HCT116 (cell line): ENCODE results near the gene PAX5. TPM values are rescaled to one million over a fixed set of nuclear protein-coding genes. Genes with fewer than 3 reads are reported as not detected.
"Not testable (repeated sequence)": the region's sequence is repeated elsewhere in the genome, so short reads cannot be mapped to it uniquely, and the experiment has no call there.

Experiments used
- ATAC-seq: fragments of 200-7000 bp; cut with Tn5 transposase; 2 replicates; pipeline ENCODE4 v1.9.1; 2020; ENCODE audit warnings: mild to moderate bottlenecking, moderate library complexity
- BruUV-seq: library from RNA; stranded (reverse); fragments of 400-500 nt; replicated peaks from 2 replicates; lab custom pipeline; 2021; lab: Mats Ljungman, UMichigan
- CTCF ChIA-PET: fragments of 300-600 bp; sonication (Branson Sonifier 250); formaldehyde crosslinking; loops from one replicate; lab custom pipeline; 2021; ENCODE audit warnings: antibody characterized with exemption; lab: Charles Lee
- POLR2A ChIA-PET: fragments of 300-600, 350-600 bp; sonication (Branson Sonifier 250); formaldehyde crosslinking; loops from one replicate; lab custom pipeline; 2021; ENCODE audit warnings: antibody characterized with exemption; lab: Charles Lee
- RAD21 ChIA-PET, 2 experiments: fragments of 300-600 bp; sonication (Branson Sonifier 250); formaldehyde crosslinking; loops; one replicate each; lab custom pipeline; 2023; ENCODE audit warnings: low total read pairs in 2 of 2; ENCODE audit not compliant: uncharacterized antibody in 2 of 2, unreplicated experiment in 2 of 2, low non-redundant PET in 1 of 2; lab: Charles Lee
- DNase-seq: peaks from one replicate; pipeline ENCODE4 v3.0.0-alpha.2; 2010; ENCODE audit warnings: low read depth, low spot score
- H2AFZ ChIP-seq: fragments of 200-600 bp; shearing (Covaris generic), sonication (generic); 2 replicates; pipeline ENCODE4 v1.6.1; 2017; ENCODE audit warnings: low read depth, mixed run types, mixed read lengths, antibody characterized with exemption, low read length; ENCODE audit not compliant: poor library complexity, severe bottlenecking
- H3K27ac ChIP-seq: 2 replicates; pipeline ENCODE4 v1.5.1; 2012; ENCODE audit warnings: low read depth, low read length
- H3K27me3 ChIP-seq: fragments of 200-600 bp; sonication (generic); 2 replicates; pipeline ENCODE4 v1.6.1; 2016; ENCODE audit warnings: mixed run types, low read length, mixed read lengths; ENCODE audit not compliant: insufficient read depth
- H3K36me3 ChIP-seq, 2 experiments: fragments of 200-500 bp in 1 of 2; fragments of 200-600 bp in 1 of 2; sonication (Bioruptor generic) in 1 of 2; sonication (generic) in 1 of 2; 2 replicates each; pipeline versions ENCODE4 v1.5.1 to v1.6.1; 2014 to 2016; ENCODE audit warnings: low read length in 2 of 2, inconsistent platforms in 1 of 2, mixed read lengths in 1 of 2, mixed run types in 1 of 2; ENCODE audit not compliant: insufficient read depth in 2 of 2, control insufficient read depth in 1 of 2
- H3K4me1 ChIP-seq, 2 experiments: fragments of 200-600 bp in 1 of 2; sonication (generic) in 1 of 2; 2 replicates each; pipeline versions ENCODE4 v1.5.1 to v1.6.1; 2012 to 2017; ENCODE audit warnings: low read length in 2 of 2, inconsistent platforms in 1 of 2, mild to moderate bottlenecking in 1 of 2, mixed read lengths in 1 of 2, mixed run types in 1 of 2, moderate library complexity in 1 of 2; ENCODE audit not compliant: insufficient read depth in 2 of 2, control insufficient read depth in 1 of 2
- H3K4me2 ChIP-seq: fragments of 200-600 bp; sonication (generic); 2 replicates; pipeline ENCODE4 v1.6.1; 2017; ENCODE audit warnings: mixed run types, low read length, mixed read lengths
- H3K4me3 ChIP-seq, 2 experiments: fragments of 200-600 bp in 1 of 2; sonication (generic) in 1 of 2; replicated peaks in 1 of 2; 2 replicates each; pipeline ENCODE4 v1.5.1; 2011 to 2016; ENCODE audit warnings: low read length in 2 of 2, control low read depth in 1 of 2, low read depth in 1 of 2, mild to moderate bottlenecking in 1 of 2, mixed read lengths in 1 of 2, mixed run types in 1 of 2
- H3K79me2 ChIP-seq: fragments of 200-600 bp; sonication (generic); 2 replicates; pipeline ENCODE4 v1.6.1; 2017; ENCODE audit warnings: mild to moderate bottlenecking, mixed run types, low read length, moderate library complexity, mixed read lengths; ENCODE audit not compliant: insufficient read depth
- H3K9ac ChIP-seq: fragments of 200-600 bp; sonication (generic); 2 replicates; pipeline ENCODE4 v1.6.1; 2016; ENCODE audit warnings: low read length, mixed read lengths
- H3K9me2 ChIP-seq: fragments of 200-600 bp; sonication (generic), shearing (Covaris generic); 2 replicates; pipeline ENCODE4 v1.6.1; 2017; ENCODE audit warnings: mixed run types, mild to moderate bottlenecking, moderate library complexity; ENCODE audit not compliant: insufficient read depth
- H3K9me3 ChIP-seq, 2 experiments: fragments of 200-500 bp in 1 of 2; fragments of 200-600 bp in 1 of 2; sonication (Bioruptor generic) in 1 of 2; sonication (generic) in 1 of 2; 2 replicates each; pipeline ENCODE4 v1.6.1; 2014 to 2017; ENCODE audit warnings: low read length in 2 of 2, mixed read lengths in 2 of 2, inconsistent platforms in 1 of 2, low read depth in 1 of 2, mild to moderate bottlenecking in 1 of 2, mixed run types in 1 of 2, moderate library complexity in 1 of 2; ENCODE audit not compliant: control insufficient read depth in 1 of 2, insufficient read depth in 1 of 2
- H4K20me1 ChIP-seq: fragments of 200-600 bp; sonication (generic), shearing (Covaris generic); 2 replicates; pipeline ENCODE4 v1.6.1; 2017; ENCODE audit warnings: mixed run types, mild to moderate bottlenecking, moderate library complexity; ENCODE audit not compliant: insufficient read depth
- ATF3 ChIP-seq: IDR thresholded peaks from 2 replicates; pipeline ENCODE4 v1.6.1; 2012
- CEBPB ChIP-seq: IDR thresholded peaks from 2 replicates; pipeline ENCODE4 v1.6.1; 2012; ENCODE audit warnings: low read depth
- EGR1 ChIP-seq: IDR thresholded peaks from 2 replicates; pipeline ENCODE4 v1.6.1; 2012; ENCODE audit warnings: low read depth
- ELF1 ChIP-seq: IDR thresholded peaks from 2 replicates; pipeline ENCODE4 v1.6.1; 2012; ENCODE audit warnings: low read depth, borderline replicate concordance
- EZH2phosphoT487 ChIP-seq: fragments of 200-600 bp; IDR thresholded peaks from 2 replicates; pipeline ENCODE4 v1.6.1; 2018; ENCODE audit warnings: antibody characterized with exemption, borderline replicate concordance
- JUND ChIP-seq: IDR thresholded peaks from 2 replicates; pipeline ENCODE4 v1.6.1; 2012
- POLR2A ChIP-seq: IDR thresholded peaks from 2 replicates; pipeline ENCODE4 v1.7.0; 2011; ENCODE audit warnings: borderline replicate concordance; ENCODE audit not compliant: insufficient read depth, insufficient read length; ENCODE audit errors: extremely low read depth
- SP1 ChIP-seq: IDR thresholded peaks from 2 replicates; pipeline ENCODE4 v1.6.1; 2012; ENCODE audit warnings: low read depth
- ZNF274 ChIP-seq: fragments of 200-500 bp; sonication (Bioruptor generic); IDR thresholded peaks from 2 replicates; pipeline ENCODE4 v1.6.1; 2014; ENCODE audit warnings: mild to moderate bottlenecking, low read depth, low read length, inconsistent platforms
- intact Hi-C: fragments of 100-400 bp; cut with micrococcal nuclease; formaldehyde crosslinking; loops from 2 replicates; pipeline ENCODE4 v1.10.0; 2022
- total RNA-seq: library from RNA; stranded (reverse); gene quantifications from one replicate; pipeline ENCODE4 v1.2.1, GENCODE V29; 2021; ENCODE audit not compliant: unreplicated experiment

PAX5 gene
- total RNA-seq, 1 experiment from 2014 or later = 0.17 TPM

GRCh38 chr9:37056046-37056920 lies 22.2 kb upstream of the PAX5 start:
- Histone ChIP-seq H3K27me3 (peaks cover 63% of the 10 kb centered on the region), H3K4me3 (no peak overlapping the region), H3K9me2 (no peaks in the 10 kb centered on the region), H3K36me3 (no peaks in the 10 kb centered on the region), H3K27ac (no peak overlapping the region), H3K79me2 (no peaks in the 10 kb centered on the region), H4K20me1 (no peaks in the 10 kb centered on the region), H3K4me2 (no peak overlapping the region), H3K4me1 (no peaks in the 10 kb centered on the region), H2AFZ (no peak overlapping the region), H3K9me3 (no peaks in the 10 kb centered on the region), H3K9ac (no peak overlapping the region)
- ChIA-PET RAD21 (no interaction called here), POLR2A (no interaction called here), CTCF (no interaction called here)
- no TSS peak for BruUV-seq
- intact Hi-C loops = no loop called here
- DNase-seq (no peak), ATAC-seq (no peak)
- TF ChIP-seq ZNF274 = no peak
- no peak for TF ChIP-seq EZH2phosphoT487
- no peak for TF ChIP-seq EGR1
- TF ChIP-seq JUND = no peak
- TF ChIP-seq ELF1 = no peak
- no peak for TF ChIP-seq CEBPB
- no peak for TF ChIP-seq SP1
- no peak for TF ChIP-seq POLR2A
- TF ChIP-seq ATF3 = no peak

- H3K36me3 ChIP-seq, H2AFZ ChIP-seq, ATAC-seq, H4K20me1 ChIP-seq, H3K9ac ChIP-seq, intact Hi-C loops, H3K4me3 ChIP-seq, POLR2A ChIA-PET, H3K27ac ChIP-seq, RAD21 ChIA-PET, DNase-seq, H3K4me1 ChIP-seq, H3K9me3 ChIP-seq, H3K79me2 ChIP-seq, H3K4me2 ChIP-seq, BruUV-seq, H3K9me2 ChIP-seq, CTCF ChIA-PET: not testable (repeated sequence)
- H3K27me3 ChIP-seq = peaks cover 80% of the 10 kb centered on the region
These were observed 20.3 kb upstream of the PAX5 start for GRCh38 chr9:37054363-37054720.
